22Rv1 (cell line): ENCODE results near the gene OR1M1.

Experiments used
- H3K27ac ChIP-seq: fragments of 450-650 bp; 2 replicates; pipeline ENCODE4 v1.5.1; 2017
- CTCF ChIP-seq: fragments of 450-650 bp; IDR thresholded peaks from 2 replicates; pipeline ENCODE4 v1.5.1; 2017; ENCODE audit warnings: mild to moderate bottlenecking
- ZFX ChIP-seq: fragments of 450-650 bp; IDR thresholded peaks from 2 replicates; pipeline ENCODE4 v1.6.1; 2017; ENCODE audit warnings: antibody characterized with exemption, borderline replicate concordance

OR1M1 gene

GRCh38 chr19:9076901-9077300, 10.0 kb upstream of the OR1M1 start:
- no peak overlapping the region for H3K27ac ChIP-seq
- no peak for TF ChIP-seq ZFX

- TF ChIP-seq CTCF (no peak), ZFX (no peak)
- no peak overlapping the region for H3K27ac ChIP-seq
Observed at GRCh38 chr19:9078651-9079050, 8.2 kb upstream of the OR1M1 start.

- H3K27ac ChIP-seq = no peak within 1 kb of the TSS
- TF ChIP-seq CTCF (no peak), ZFX (no peak)
Observed at GRCh38 chr19:9107375-9107774, 20.5 kb downstream of the OR1M1 start, which contains the start of gene OR7G2. TSS of gene OR7G2 (minus strand) at chr19:9107475. CDS start at chr19:9103243, 4,232 bp downstream.

GRCh38 chr19:9109959-9110358, 23.1 kb downstream of the OR1M1 start:
- TF ChIP-seq ZFX = no peak
- TF ChIP-seq CTCF = no peak

GRCh38 chr19:9115307-9115813, 28.5 kb downstream of the OR1M1 start, which contains the start of gene OR7G1:
TSS of gene OR7G1 (minus strand) at chr19:9115763. CDS start at chr19:9115763, 0 bp downstream.
- TF ChIP-seq ZFX (no peak), CTCF (no peak)
- no peak within 1 kb of the TSS for H3K27ac ChIP-seq

More at GRCh38 chr19:9109959-9110358, 23.1 kb downstream of the OR1M1 start:
- H3K27ac ChIP-seq = no peak overlapping the region

GRCh38 chr19:9116547-9116946, 29.7 kb downstream of the OR1M1 start:
- H3K27ac ChIP-seq = no peak overlapping the region
- TF ChIP-seq CTCF = no peak
- no peak for TF ChIP-seq ZFX

GRCh38 chr19:9126900-9127405, 40.1 kb downstream of the OR1M1 start, which contains the start of gene OR7G3:
TSS of gene OR7G3 (minus strand) at chr19:9126950. CDS start at chr19:9126950, 0 bp downstream.
- no peak within 1 kb of the TSS for H3K27ac ChIP-seq
- no peak for TF ChIP-seq CTCF
- no peak for TF ChIP-seq ZFX
